ENCODE measurements around the gene ADCY9. TPM values are rescaled to one million over a fixed set of nuclear protein-coding genes. Genes with fewer than 3 reads are reported as not detected.

ADCY9 gene
- total and polyA plus RNA-seq, 4 donors: 12.7 to 37.6 (median 17.6) TPM

DNA sequence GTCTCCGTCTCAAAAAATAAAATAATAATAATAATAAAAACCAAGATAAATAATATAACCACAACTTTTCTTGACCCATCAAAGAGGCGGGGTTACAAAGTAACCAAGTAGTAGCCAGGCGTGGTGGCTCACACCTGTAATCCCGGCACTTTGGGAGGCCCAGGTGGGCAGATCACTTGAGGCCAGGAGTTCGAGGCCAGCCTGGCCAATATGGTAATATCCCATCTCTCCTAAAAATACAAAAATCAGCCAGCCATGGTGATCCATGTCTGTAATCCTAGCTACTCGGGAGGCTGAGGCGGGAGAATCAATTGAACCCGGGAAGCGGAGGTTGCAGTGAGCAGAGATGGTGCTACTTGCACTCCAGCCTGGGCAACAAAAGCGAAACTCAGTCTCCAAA lies 45.3 kb downstream of the ADCY9 start:
- TF ChIP-seq, protein P1, sequence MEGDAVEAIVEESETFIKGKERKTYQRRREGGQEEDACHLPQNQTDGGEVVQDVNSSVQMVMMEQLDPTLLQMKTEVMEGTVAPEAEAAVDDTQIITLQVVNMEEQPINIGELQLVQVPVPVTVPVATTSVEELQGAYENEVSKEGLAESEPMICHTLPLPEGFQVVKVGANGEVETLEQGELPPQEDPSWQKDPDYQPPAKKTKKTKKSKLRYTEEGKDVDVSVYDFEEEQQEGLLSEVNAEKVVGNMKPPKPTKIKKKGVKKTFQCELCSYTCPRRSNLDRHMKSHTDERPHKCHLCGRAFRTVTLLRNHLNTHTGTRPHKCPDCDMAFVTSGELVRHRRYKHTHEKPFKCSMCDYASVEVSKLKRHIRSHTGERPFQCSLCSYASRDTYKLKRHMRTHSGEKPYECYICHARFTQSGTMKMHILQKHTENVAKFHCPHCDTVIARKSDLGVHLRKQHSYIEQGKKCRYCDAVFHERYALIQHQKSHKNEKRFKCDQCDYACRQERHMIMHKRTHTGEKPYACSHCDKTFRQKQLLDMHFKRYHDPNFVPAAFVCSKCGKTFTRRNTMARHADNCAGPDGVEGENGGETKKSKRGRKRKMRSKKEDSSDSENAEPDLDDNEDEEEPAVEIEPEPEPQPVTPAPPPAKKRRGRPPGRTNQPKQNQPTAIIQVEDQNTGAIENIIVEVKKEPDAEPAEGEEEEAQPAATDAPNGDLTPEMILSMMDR (IDR thresholded peaks at IDR 0.05; ENCODE audit: control extremely low read depth, extremely low read depth): no peak
- no peaks in the 10 kb centered on the region for H3K9me3 ChIP-seq (ENCODE audit: control insufficient read depth in 4 of 4, insufficient read depth in 3 of 4, low read length in 3 of 4)

DNA sequence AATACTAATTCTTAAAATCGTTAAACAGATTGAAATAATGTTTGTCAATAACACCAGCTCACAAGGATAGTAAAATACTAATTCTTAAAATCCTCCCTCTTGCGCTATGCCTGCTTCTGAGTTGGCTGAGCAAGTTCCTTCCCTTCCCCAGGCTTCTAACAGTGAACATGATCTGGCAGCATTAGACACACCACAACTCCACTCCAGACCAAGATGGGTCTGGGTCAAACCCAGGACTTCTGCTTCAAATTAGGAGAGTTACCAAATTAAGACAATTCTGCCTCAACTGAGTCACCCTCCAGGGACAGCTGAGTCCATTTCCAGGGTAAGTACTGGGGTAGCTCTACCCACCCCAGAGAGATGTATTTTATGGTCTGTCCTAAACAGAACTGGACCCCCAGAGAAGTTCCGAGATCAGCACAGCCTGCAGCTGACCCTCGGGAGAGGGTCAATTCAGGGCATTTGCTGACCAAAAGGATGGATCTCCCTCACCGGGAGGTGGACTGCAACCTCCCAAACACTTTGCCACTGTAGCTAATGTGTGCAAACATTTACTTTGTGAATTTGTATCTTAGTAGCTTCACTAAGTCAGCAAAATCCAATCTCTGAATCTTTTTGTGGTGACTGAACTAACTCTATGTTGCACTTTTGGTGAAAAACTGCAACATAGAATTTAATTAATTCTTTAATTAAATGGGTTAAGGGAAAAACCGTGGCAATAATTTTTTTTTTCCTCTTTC lies 48.8 kb downstream of the ADCY9 start:
- ATAC-seq (ENCODE audit: insufficient read depth, low FRiP score): no peak
- Histone ChIP-seq H3K9me3 (ENCODE audit: control insufficient read depth in 4 of 4, insufficient read depth in 3 of 4, low read length in 3 of 4) (peaks cover 0 to under 1% (median 0%) of the 10 kb centered on the region in 4 donors), H3K4me3 (no peak overlapping the region), H3K27me3 (ENCODE audit: control insufficient read depth in 3 of 3, insufficient read depth in 3 of 3, low read length in 2 of 3) (no peaks in the 10 kb centered on the region), H3K9ac (ENCODE audit: insufficient read depth in 1 of 2, low read length in 2 of 2) (no peak overlapping the region), H3K27ac (ENCODE audit: low read depth in 1 of 2, low read length in 1 of 2) (no peak overlapping the region), H3K4me1 (ENCODE audit: control insufficient read depth in 5 of 5, insufficient read depth in 5 of 5, low read length in 5 of 5) (peaks cover 0 to 1% (median 0%) of the 10 kb centered on the region in 5 donors), H3K36me3 (ENCODE audit: control insufficient read depth in 4 of 4, insufficient read depth in 4 of 4, low read length in 4 of 4) (no peaks in the 10 kb centered on the region)
- DNase-seq: no peak
- TF ChIP-seq, protein P1 (IDR thresholded peaks at IDR 0.05; ENCODE audit: control extremely low read depth, extremely low read depth): no peak
- 72 to 80% methylated on average over 6 of the region's 6 CpGs for WGBS, 2 donors

More for the DNA sequence above, 45.3 kb downstream of the ADCY9 start:
- 97 to 98% methylated on average over 10 of the region's 10 CpGs for WGBS, 2 donors
- no peak overlapping the region for H3K4me3 ChIP-seq
- H3K36me3 ChIP-seq (ENCODE audit: control insufficient read depth in 4 of 4, insufficient read depth in 4 of 4, low read length in 4 of 4): no peaks in the 10 kb centered on the region
- ATAC-seq (ENCODE audit: insufficient read depth, low FRiP score) (no peak), DNase-seq (no peak)
- no peak overlapping the region for H3K9ac ChIP-seq (ENCODE audit: insufficient read depth in 1 of 2, low read length in 2 of 2)
- no peak overlapping the region for H3K27ac ChIP-seq (ENCODE audit: low read depth in 1 of 2, low read length in 1 of 2)
- H3K4me1 ChIP-seq (ENCODE audit: control insufficient read depth in 5 of 5, insufficient read depth in 5 of 5, low read length in 5 of 5): peaks cover 0 to 1% (median 0%) of the 10 kb centered on the region in 5 donors
- H3K27me3 ChIP-seq (ENCODE audit: control insufficient read depth in 3 of 3, insufficient read depth in 3 of 3, low read length in 2 of 3): no peaks in the 10 kb centered on the region

DNA sequence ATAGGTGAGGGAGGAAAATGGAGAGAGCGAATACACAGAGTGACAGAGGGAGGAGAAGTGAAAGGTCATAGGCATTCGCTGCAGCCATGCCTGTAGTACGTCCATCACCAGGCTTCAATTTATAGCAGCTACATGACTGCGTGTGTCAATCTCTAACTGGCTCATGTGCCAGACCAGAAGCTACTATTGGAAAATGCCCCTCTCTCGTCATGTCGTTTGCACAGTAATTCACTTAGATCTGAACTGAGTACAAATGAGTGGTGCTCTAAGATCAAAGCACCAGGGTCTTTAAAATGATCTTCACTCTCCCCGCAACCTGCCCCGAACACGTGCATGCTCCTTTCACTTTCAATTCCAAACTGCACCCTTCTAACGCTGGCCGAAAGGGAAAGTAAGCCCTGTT lies 51.3 kb downstream of the ADCY9 start:
- Histone ChIP-seq H3K9ac (ENCODE audit: insufficient read depth in 1 of 2, low read length in 2 of 2) (peak overlapping the region in 1 of 2 donors; percentile 1), H3K4me3 (peak overlapping the region; percentile 26), H3K36me3 (ENCODE audit: control insufficient read depth in 4 of 4, insufficient read depth in 4 of 4, low read length in 4 of 4) (no peaks in the 10 kb centered on the region), H3K4me1 (ENCODE audit: control insufficient read depth in 5 of 5, insufficient read depth in 5 of 5, low read length in 5 of 5) (peaks cover 0 to 3% (median 0%) of the 10 kb centered on the region in 5 donors), H3K9me3 (ENCODE audit: control insufficient read depth in 4 of 4, insufficient read depth in 3 of 4, low read length in 3 of 4) (peaks cover 0 to 13% (median 1%) of the 10 kb centered on the region in 4 donors), H3K27ac (ENCODE audit: low read depth in 1 of 2, low read length in 1 of 2) (peak overlapping the region in 1 of 2 donors; percentile 89), H3K27me3 (ENCODE audit: control insufficient read depth in 3 of 3, insufficient read depth in 3 of 3, low read length in 2 of 3) (no peaks in the 10 kb centered on the region)
- peak; percentile 25 to 55 (median 36) for DNase-seq
- ATAC-seq (ENCODE audit: insufficient read depth, low FRiP score): peak; percentile 62
- TF ChIP-seq, protein P1 (IDR thresholded peaks at IDR 0.05; ENCODE audit: control extremely low read depth, extremely low read depth): no peak
- 42 to 73% methylated on average over 11 of the region's 11 CpGs for WGBS, 2 donors
